Measurements from ENCODE around the gene CYS1.

CYS1 gene

DNA sequence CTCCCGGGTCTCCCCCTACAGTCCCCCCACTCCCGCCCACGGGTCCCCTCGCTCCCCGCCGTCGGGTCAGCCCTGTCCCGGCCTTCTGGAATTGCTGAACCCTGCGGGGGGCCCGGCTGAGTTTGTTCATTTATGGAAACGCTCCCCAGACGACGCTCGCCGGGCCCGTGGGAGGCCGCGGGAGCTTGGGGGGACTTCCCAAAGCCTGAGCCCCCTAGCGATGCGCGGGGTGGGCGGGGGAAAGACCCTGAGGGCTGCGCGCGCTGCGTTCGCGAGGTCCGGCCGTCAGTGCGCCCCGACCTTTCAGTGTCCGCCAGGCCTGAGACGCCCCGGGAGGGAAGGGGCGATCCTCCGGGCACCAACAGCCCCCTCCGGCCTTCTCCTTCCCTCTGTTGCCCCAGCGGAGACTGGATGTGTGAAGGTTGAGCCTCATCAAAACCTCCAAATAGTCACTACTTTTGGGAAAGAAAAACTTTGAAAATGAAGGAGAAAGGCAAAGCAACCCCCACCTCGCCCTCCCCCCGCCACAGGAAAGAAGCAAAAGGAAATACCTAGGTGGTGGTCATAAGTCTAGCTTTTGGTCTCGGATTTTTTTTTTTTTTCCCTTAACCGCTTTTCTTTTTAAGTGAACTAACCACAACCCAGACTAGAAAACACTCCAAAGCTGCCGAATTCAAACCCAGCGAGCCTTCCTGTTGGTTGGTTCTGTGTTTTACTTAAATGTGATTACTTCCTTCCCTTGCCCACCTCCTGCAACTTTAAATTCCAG is 509 bp upstream of the CYS1 start:
- TF ChIP-seq, protein P1, sequence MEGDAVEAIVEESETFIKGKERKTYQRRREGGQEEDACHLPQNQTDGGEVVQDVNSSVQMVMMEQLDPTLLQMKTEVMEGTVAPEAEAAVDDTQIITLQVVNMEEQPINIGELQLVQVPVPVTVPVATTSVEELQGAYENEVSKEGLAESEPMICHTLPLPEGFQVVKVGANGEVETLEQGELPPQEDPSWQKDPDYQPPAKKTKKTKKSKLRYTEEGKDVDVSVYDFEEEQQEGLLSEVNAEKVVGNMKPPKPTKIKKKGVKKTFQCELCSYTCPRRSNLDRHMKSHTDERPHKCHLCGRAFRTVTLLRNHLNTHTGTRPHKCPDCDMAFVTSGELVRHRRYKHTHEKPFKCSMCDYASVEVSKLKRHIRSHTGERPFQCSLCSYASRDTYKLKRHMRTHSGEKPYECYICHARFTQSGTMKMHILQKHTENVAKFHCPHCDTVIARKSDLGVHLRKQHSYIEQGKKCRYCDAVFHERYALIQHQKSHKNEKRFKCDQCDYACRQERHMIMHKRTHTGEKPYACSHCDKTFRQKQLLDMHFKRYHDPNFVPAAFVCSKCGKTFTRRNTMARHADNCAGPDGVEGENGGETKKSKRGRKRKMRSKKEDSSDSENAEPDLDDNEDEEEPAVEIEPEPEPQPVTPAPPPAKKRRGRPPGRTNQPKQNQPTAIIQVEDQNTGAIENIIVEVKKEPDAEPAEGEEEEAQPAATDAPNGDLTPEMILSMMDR (IDR thresholded peaks at IDR 0.05), result no peak

DNA sequence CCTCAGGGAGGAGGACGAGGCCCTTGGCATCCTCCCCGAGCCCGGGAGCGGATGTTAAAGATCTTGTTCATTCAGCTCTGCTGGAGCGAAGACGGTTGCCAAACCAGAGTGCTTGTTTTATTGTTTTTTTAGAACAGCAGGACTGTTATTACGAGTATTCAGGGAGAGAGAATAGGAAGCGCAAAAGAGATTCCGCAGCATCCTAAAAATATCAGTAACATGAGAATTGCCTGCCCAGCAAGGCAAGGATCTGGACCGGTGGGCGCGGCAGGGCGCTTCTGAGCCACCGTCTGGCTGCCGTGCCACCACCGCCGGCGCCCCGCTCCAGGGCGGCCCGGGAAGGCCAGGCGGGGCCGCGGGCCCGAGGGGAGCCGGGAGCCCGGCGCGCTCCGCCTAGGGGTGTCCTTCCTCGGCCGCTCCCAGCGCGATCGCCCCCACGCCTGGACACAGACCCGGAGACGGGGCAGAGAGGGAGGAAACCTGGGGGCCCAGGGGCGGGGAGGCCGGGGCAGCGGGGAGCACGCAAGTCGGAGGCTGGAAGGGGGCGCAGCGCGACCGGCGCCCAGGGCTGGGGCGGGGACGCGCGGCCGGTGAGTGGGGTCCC is 843 bp downstream of the CYS1 start:
- TF ChIP-seq, protein P1 (IDR thresholded peaks at IDR 0.05), result no peak

DNA sequence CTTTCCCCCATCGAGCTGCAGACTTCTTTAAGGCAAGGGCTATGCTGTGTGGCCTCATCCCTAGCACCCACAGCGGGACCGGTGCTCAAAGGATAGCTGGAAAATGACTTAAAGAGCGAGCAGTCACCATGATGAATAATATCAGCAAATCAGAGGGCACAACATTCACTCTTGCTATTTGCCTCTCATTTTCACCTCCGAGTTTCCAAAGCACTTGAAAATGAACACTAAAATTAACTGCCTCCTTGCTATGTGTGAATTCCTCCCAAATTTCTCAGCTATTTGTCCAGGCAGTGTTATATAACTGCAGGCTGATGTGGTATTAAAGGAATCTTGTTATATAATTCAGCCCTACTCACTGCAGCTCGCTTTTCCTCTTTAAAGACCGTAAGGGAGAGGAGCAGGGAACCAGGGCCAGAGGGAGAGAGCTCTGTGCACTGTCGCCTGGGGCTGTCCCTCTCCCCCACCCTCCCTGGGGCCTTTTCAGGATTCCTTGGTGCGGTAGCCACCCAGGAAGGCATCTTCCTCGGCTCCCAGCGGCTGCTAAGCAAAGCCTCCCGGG is 1.4 kb downstream of the CYS1 start:
- TF ChIP-seq, protein P1 (IDR thresholded peaks at IDR 0.05), result no peak

DNA sequence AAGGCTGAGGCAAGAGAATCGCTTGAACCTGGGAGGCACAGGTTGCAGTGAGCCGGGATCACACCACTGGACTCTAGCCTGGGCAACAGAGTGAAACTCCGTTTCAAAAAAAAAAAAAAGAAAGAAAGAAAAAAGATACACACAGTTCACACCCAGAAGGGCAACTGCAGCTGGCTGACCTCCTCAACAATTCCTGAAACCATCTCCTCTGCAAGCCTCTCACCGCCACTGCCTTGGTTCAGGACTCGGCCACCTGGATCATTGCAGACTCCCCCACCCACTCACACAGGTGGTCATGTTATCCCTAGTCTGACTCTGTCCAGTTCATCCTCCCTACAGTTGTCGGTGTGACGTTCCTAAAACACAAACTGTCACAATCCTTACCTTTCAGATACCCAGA is 2.2 kb downstream of the CYS1 start:
- TF ChIP-seq, protein P1 (IDR thresholded peaks at IDR 0.05), result no peak

DNA sequence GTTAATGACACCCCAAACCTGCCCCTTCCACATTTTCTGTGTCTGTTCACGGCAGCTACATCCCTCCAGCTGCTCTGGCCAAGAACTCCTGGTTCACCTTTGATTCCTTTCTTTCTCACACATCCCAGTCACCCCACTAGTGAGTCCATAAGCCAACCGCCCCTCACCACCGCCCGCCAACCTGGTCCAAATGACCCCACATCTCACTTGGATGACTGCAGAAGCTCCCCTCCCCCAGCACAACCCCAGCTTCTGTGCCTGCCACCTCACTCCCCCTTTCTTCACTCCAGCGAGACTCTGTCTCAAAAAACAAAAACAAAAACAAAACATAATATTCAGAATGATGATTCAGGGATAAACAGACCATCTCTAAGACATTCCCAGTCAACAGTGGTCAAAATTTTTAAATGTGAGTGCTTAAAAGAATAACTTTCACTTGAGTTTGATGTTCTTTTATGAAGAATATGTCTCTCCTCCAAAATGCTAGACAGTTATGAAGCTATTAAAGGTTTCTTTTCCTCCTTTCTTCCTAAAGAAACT is 3.2 kb downstream of the CYS1 start:
- TF ChIP-seq, protein P1 (IDR thresholded peaks at IDR 0.05), result no peak

DNA sequence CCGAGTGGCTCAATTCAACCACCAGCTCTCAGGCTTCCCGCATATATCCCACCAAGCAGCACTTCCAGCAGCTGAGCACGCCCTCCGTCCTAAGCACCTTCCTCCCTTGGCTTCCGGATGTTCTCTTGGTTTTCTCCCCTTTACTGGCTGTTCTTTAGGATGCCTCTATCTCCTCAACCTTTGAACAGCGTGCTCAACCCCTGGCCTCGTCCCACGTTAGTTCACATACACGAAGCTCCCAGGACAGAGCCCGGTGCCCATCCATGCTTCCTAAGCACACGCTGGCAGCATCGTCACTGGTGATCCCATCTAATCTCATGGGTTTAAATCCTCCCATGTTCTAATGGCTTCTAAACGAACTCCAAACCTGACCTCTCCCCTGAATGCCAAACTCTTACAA is 3.7 kb downstream of the CYS1 start:
- TF ChIP-seq, protein P1 (IDR thresholded peaks at IDR 0.05), result no peak

DNA sequence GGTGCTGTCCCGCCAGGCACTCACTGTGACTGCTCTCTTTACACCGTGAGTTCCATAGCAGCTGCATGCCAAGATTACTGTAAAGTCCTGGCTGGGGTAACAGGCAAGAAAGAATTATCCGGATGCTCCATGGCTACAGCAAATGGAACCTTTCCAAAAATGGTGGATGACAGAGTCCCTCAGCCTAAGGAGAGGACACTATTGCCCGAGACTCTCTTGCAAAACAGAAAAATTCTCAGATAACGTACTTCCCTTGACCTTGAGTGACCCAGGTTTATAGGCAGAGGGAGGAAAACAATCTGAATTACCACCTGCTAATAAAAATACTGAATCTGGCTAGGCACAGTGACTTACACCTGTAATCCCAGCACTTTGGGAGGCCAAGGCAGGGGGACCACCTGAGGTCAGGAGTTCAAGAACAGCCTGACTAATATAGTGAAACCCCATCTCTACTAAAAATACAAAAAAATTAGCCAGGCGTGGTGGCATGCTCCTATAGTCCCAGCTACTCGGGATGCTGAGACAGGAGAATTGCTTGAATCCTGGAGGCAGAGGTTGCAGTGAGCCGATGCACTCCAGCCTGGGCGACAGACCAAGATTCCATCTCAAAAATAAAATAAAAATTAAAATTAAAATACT is 4.5 kb downstream of the CYS1 start:
- TF ChIP-seq, protein P1 (IDR thresholded peaks at IDR 0.05), result no peak

Data from LNCAP (cell line).